PC-3 (cell line): Measurements from ENCODE around the gene KLHL6. TPM values are rescaled to one million over a fixed set of nuclear protein-coding genes. Genes with fewer than 3 reads are reported as not detected.

ENCODE experiments used
- ATAC-seq: fragments of 200-7000 bp; cut with Tn5 transposase; 2 replicates; pipeline ENCODE4 v1.9.1; 2020; ENCODE audit warnings: mild to moderate bottlenecking, moderate library complexity
- BruUV-seq: library from RNA; stranded (reverse); fragments of 400-500 nt; replicated peaks from 2 replicates; lab custom pipeline; 2021; lab: Mats Ljungman, UMichigan
- CTCF ChIA-PET: fragments of 300-600 bp; sonication (Branson Sonifier 250); formaldehyde crosslinking; loops from one replicate; lab custom pipeline; 2022; ENCODE audit warnings: antibody characterized with exemption; lab: Charles Lee
- POLR2A ChIA-PET: fragments of 300-600 bp; sonication (Branson Sonifier 250); formaldehyde crosslinking; loops from one replicate; lab custom pipeline; 2022; ENCODE audit warnings: antibody characterized with exemption; ENCODE audit not compliant: unreplicated experiment; lab: Charles Lee
- DNase-seq: peaks from one replicate; pipeline ENCODE4 v3.0.0-alpha.2; 2015
- H2AFZ ChIP-seq: fragments of 300-600 bp; sonication (generic); 2 replicates; pipeline ENCODE4 v1.6.0; 2016; ENCODE audit warnings: antibody characterized with exemption, low read length
- H3F3A ChIP-seq: fragments of 300-600 bp; sonication (generic); one replicate; pipeline ENCODE4 v1.6.0; 2017; ENCODE audit warnings: antibody characterized with exemption, low read length, control low read depth, mild to moderate bottlenecking; ENCODE audit not compliant: unreplicated experiment
- H3K27ac ChIP-seq: fragments of 300-600 bp; sonication (generic); 2 replicates; pipeline ENCODE4 v1.5.1; 2016; ENCODE audit warnings: mild to moderate bottlenecking, low read length
- H3K27me3 ChIP-seq: fragments of 300-600 bp; sonication (generic); 2 replicates; pipeline ENCODE4 v1.6.1; 2016; ENCODE audit warnings: low read length, mixed read lengths
- H3K36me3 ChIP-seq: fragments of 300-600 bp; sonication (generic); 2 replicates; pipeline ENCODE4 v1.6.1; 2016; ENCODE audit warnings: low read depth, mixed run types, low read length, mixed read lengths
- H3K4me1 ChIP-seq: fragments of 300-600 bp; sonication (generic); 2 replicates; pipeline ENCODE4 v1.5.1; 2016; ENCODE audit warnings: low read length; ENCODE audit not compliant: insufficient read depth
- H3K4me2 ChIP-seq: fragments of 300-600 bp; sonication (generic); 2 replicates; pipeline ENCODE4 v1.6.0; 2016; ENCODE audit warnings: low read length
- H3K4me3 ChIP-seq: fragments of 300-600 bp; sonication (generic); 2 replicates; pipeline ENCODE4 v1.5.1; 2016; ENCODE audit warnings: mild to moderate bottlenecking, low read length, mixed read lengths
- H3K79me2 ChIP-seq: fragments of 300-600 bp; sonication (generic); 2 replicates; pipeline ENCODE4 v1.6.1; 2017; ENCODE audit warnings: low read length, mixed read lengths
- H3K9ac ChIP-seq: fragments of 300-600 bp; sonication (generic); 2 replicates; pipeline ENCODE4 v1.6.0; 2016; ENCODE audit warnings: mild to moderate bottlenecking, low read length
- H3K9me2 ChIP-seq: fragments of 300-600 bp; sonication (generic); replicated peaks from 2 replicates; pipeline ENCODE4 v1.6.1; 2016; ENCODE audit warnings: mixed run types, low read length, mixed read lengths
- H3K9me3 ChIP-seq: fragments of 300-600 bp; sonication (generic); 2 replicates; pipeline ENCODE4 v1.6.1; 2016; ENCODE audit warnings: low read length, mixed read lengths
- H4K20me1 ChIP-seq: fragments of 300-600 bp; sonication (generic); 2 replicates; pipeline ENCODE4 v1.6.1; 2016; ENCODE audit warnings: low read length, mixed read lengths
- EZH2 ChIP-seq: fragments of 300-600 bp; sonication (generic); IDR thresholded peaks from one replicate; pipeline ENCODE4 v1.6.1; 2017; ENCODE audit warnings: antibody characterized with exemption, mild to moderate bottlenecking, low read length; ENCODE audit not compliant: unreplicated experiment
- EZH2phosphoT487 ChIP-seq: fragments of 300-600 bp; sonication (generic); IDR thresholded peaks from 2 replicates; pipeline ENCODE4 v1.6.1; 2018; ENCODE audit warnings: mild to moderate bottlenecking, antibody characterized with exemption, low read length, borderline replicate concordance
- intact Hi-C: fragments of 100-400 bp; cut with micrococcal nuclease; formaldehyde crosslinking; loops from 2 replicates; pipeline ENCODE4 v1.9.0; 2023
- total RNA-seq: library from RNA; depleted of rRNA; stranded (reverse); fragments of >200 nt; gene quantifications from 2 replicates; pipeline ENCODE4 v1.2.3, GENCODE V29; 2014
- TF ChIP-seq, protein P1 (sequence below): fragments of 300-600 bp; sonication (generic); conservative IDR thresholded peaks from 2 replicates; pipeline ENCODE4 v1.5.1; 2017; ENCODE audit warnings: antibody characterized with exemption, low read depth, mild to moderate bottlenecking, low read length

Gene KLHL6
- total RNA-seq, 1 experiment from 2014 or later, result not detected

DNA sequence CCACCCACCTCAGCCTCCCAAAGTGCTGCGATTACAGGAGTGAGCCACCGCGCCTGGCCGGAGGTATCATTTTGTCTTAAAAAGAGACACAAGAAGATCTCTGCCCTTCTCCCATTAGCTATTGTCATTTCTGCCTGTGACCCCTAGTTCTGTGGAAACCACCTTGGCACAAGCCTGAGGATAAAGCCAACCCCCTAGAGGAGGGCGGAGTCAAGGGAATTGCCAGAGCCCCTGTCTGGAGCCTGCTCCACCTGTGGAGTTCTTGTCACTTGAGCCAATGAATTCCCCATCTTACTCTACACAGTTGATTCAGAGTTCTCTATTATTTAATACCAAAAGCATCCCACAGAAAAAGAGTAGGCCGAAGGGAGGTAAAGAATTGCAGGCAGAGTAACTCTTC is 34.9 kb upstream of the KLHL6 start:
- H3K9me3 ChIP-seq, result no peaks in the 10 kb centered on the region
- H4K20me1 ChIP-seq, result no peaks in the 10 kb centered on the region
- intact Hi-C loops, result no loop called here
- no peak overlapping the region for H3K27ac ChIP-seq
- H3K9ac ChIP-seq, result no peak overlapping the region
- H3K79me2 ChIP-seq, result no peaks in the 10 kb centered on the region
- DNase-seq (no peak), ATAC-seq (no peak)
- CTCF ChIA-PET, result no interaction called here
- no peaks in the 10 kb centered on the region for H3F3A ChIP-seq
- H3K9me2 ChIP-seq, result no peaks in the 10 kb centered on the region
- no peaks in the 10 kb centered on the region for H3K4me1 ChIP-seq
- H3K36me3 ChIP-seq, result no peaks in the 10 kb centered on the region
- POLR2A ChIA-PET, result no interaction called here
- TF ChIP-seq EZH2 (no peak), EZH2phosphoT487 (no peak)
- TF ChIP-seq, protein P1, sequence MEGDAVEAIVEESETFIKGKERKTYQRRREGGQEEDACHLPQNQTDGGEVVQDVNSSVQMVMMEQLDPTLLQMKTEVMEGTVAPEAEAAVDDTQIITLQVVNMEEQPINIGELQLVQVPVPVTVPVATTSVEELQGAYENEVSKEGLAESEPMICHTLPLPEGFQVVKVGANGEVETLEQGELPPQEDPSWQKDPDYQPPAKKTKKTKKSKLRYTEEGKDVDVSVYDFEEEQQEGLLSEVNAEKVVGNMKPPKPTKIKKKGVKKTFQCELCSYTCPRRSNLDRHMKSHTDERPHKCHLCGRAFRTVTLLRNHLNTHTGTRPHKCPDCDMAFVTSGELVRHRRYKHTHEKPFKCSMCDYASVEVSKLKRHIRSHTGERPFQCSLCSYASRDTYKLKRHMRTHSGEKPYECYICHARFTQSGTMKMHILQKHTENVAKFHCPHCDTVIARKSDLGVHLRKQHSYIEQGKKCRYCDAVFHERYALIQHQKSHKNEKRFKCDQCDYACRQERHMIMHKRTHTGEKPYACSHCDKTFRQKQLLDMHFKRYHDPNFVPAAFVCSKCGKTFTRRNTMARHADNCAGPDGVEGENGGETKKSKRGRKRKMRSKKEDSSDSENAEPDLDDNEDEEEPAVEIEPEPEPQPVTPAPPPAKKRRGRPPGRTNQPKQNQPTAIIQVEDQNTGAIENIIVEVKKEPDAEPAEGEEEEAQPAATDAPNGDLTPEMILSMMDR, result no peak
- H3K4me2 ChIP-seq, result no peak overlapping the region
- no peak overlapping the region for H3K4me3 ChIP-seq
- no peak overlapping the region for H2AFZ ChIP-seq
- BruUV-seq, result no TSS peak
- 0 out of 2 replicates have a peak, but pooled peaks cover 3% of the 10 kb centered on the region for H3K27me3 ChIP-seq

DNA sequence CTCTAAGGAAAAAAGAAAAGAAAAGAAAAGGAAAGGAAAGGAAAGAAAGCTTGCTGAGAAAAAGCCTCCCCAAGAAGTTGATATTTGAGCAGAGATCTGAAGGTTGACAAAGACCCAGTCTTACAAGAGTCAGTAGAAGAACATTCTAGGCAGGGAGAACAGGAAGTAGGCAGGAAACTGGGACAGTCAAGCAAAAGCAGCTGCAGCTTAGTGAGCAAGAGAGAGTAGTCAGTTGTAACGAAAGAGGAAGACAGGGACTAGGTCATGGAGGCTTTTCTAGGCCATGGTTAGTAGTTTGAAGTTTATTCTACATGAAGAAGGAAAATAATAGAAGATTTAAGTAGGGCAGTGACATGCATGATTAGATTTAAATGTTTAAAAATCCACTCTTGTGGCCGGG is 31.8 kb upstream of the KLHL6 start:
- BruUV-seq, result no TSS peak
- intact Hi-C loops, result no loop called here
- ChIA-PET POLR2A (no interaction called here), CTCF (no interaction called here)
- Histone ChIP-seq H3K36me3 (no peaks in the 10 kb centered on the region), H3K4me3 (no peak overlapping the region), H3F3A (no peaks in the 10 kb centered on the region), H3K9me3 (no peaks in the 10 kb centered on the region), H3K9me2 (no peaks in the 10 kb centered on the region), H3K4me1 (no peaks in the 10 kb centered on the region), H3K4me2 (no peak overlapping the region), H2AFZ (no peak overlapping the region), H3K27me3 (0 out of 2 replicates have a peak, but pooled peaks cover 3% of the 10 kb centered on the region), H3K9ac (no peak overlapping the region), H3K27ac (no peak overlapping the region), H3K79me2 (no peaks in the 10 kb centered on the region), H4K20me1 (no peaks in the 10 kb centered on the region)
- ATAC-seq (no peak), DNase-seq (no peak)
- TF ChIP-seq, protein P1, result no peak

DNA sequence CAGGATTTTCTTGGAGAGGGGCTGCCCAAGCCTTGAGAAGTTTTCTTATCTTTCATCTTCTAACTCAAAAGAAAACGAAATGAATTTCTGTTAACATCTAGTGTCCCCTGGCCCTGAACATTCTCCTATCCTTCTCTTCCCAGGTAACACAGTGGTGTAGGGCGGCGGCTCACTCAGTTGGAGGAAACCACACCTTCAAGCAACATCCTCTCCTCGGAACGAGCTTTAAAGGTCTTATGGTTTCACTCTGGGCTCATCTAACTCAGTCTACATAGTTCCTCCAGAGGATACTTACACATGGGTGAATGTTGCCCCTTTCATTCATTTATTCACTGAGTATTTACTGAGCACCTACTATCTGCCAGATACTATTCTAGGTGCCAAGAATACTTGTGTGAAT is 31.0 kb upstream of the KLHL6 start:
- TF ChIP-seq, protein P1, result no peak
- TF ChIP-seq EZH2 (no peak), EZH2phosphoT487 (no peak)
- H3K9me2 ChIP-seq, result no peaks in the 10 kb centered on the region
- H3K4me2 ChIP-seq, result no peak overlapping the region
- ChIA-PET CTCF (no interaction called here), POLR2A (no interaction called here)
- no peak overlapping the region for H3K4me3 ChIP-seq
- H3K36me3 ChIP-seq, result no peaks in the 10 kb centered on the region
- H3K27ac ChIP-seq, result no peak overlapping the region
- H3K27me3 ChIP-seq, result 0 out of 2 replicates have a peak, but pooled peaks cover 3% of the 10 kb centered on the region
- H3K4me1 ChIP-seq, result no peaks in the 10 kb centered on the region
- H3F3A ChIP-seq, result no peaks in the 10 kb centered on the region
- no peaks in the 10 kb centered on the region for H3K79me2 ChIP-seq
- H2AFZ ChIP-seq, result no peak overlapping the region
- H3K9me3 ChIP-seq, result no peaks in the 10 kb centered on the region
- no peak for DNase-seq
- no peaks in the 10 kb centered on the region for H4K20me1 ChIP-seq
- no TSS peak for BruUV-seq
- ATAC-seq, result no peak
- H3K9ac ChIP-seq, result no peak overlapping the region
- intact Hi-C loops, result no loop called here
